Mesodermal cell (in vitro differentiated cells): ENCODE results near the gene SMG6.
"Not testable (repeated sequence)": the region's sequence is repeated elsewhere in the genome, so short reads cannot be mapped to it uniquely, and the experiment has no call there.

Source experiments
- H3K27ac ChIP-seq: 2 replicates; pipeline ENCODE4 v1.7.0; 2013; ENCODE audit warnings: mild to moderate bottlenecking, low read depth, low read length, moderate library complexity; ENCODE audit not compliant: severe bottlenecking
- H3K36me3 ChIP-seq: 2 replicates; pipeline ENCODE4 v1.7.1; 2013; ENCODE audit warnings: mild to moderate bottlenecking, low read length, moderate library complexity; ENCODE audit not compliant: control insufficient read depth, insufficient read depth
- H3K4me1 ChIP-seq: one replicate; pipeline ENCODE4 v1.7.1; 2013; ENCODE audit warnings: mild to moderate bottlenecking, low read length; ENCODE audit not compliant: insufficient read depth, control insufficient read depth, poor library complexity, severe bottlenecking
- H3K4me3 ChIP-seq: 2 replicates; pipeline ENCODE4 v1.7.0; 2013; ENCODE audit warnings: low read length, control low read depth, mild to moderate bottlenecking; ENCODE audit not compliant: insufficient read depth, poor library complexity, severe bottlenecking; ENCODE audit errors: extremely low read depth
- H3K9me3 ChIP-seq: 2 replicates; pipeline ENCODE4 v1.7.1; 2013; ENCODE audit warnings: mild to moderate bottlenecking, low read length, moderate library complexity; ENCODE audit not compliant: control insufficient read depth
- WGBS, 2 experiments: methylation state at CpG; one replicate each; pipeline ENCODE4 v1.1.5; 2013; ENCODE audit warnings: missing lambda C conversion rate in 2 of 2; ENCODE audit not compliant: insufficient coverage in 2 of 2; 5-methylcytosine and 5-hydroxymethylcytosine counted together

The SMG6 gene

DNA sequence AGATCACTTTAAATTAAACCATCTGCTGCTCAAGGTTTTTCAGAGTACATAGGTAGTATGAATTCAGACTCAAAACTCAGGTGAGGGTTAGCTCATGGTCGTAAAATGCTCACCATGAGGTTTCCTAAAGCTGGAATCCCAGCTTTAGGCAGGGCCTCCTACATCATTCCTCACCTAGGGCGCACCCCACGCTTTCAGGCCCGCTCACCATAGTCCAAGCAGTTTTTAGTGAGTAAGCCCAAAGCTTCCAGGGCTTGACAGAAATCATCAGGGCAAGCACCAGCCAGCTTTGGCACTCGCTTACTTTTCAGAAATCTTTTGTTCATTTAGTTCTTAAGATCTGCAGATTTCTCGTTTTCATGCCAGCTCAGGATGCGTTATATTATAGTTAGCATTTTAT lies 158.9 kb downstream of the SMG6 start:
- Histone ChIP-seq H3K9me3 (no peaks in the 10 kb centered on the region), H3K27ac (no peak overlapping the region), H3K4me1 (no peaks in the 10 kb centered on the region), H3K4me3 (no peak overlapping the region), H3K36me3 (peaks cover 43% of the 10 kb centered on the region)
- 100% methylated on average over 3 to 4 of the region's 7 CpGs for WGBS, 2 experiments

DNA sequence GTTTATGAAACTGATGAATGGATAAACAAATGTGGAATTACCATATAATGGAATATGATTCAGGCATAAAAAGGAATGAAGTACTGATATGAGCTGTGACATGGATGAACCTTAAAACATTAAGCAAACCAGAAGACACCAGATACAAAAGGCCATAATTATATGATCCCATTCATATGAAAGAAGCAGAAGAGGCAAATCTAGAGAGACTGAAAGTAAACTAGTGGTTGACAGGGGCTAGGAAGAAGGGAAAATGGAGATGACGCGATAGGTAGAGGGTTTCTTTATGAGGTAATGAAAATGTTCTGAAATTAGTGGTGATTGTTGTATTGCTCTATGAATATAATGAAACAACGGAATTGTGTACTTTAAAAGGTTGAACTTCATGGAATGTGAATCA lies 160.3 kb downstream of the SMG6 start:
- whole genome bisulfite sequencing, 2 experiments = 93 to 100% methylated on average over 2 of the region's 3 CpGs
- no peak overlapping the region for H3K4me3 ChIP-seq
- peaks cover 9% of the 10 kb centered on the region for H3K4me1 ChIP-seq
- H3K27ac ChIP-seq = no peak overlapping the region
- peaks cover 30% of the 10 kb centered on the region for H3K36me3 ChIP-seq
- H3K9me3 ChIP-seq = no peaks in the 10 kb centered on the region

DNA sequence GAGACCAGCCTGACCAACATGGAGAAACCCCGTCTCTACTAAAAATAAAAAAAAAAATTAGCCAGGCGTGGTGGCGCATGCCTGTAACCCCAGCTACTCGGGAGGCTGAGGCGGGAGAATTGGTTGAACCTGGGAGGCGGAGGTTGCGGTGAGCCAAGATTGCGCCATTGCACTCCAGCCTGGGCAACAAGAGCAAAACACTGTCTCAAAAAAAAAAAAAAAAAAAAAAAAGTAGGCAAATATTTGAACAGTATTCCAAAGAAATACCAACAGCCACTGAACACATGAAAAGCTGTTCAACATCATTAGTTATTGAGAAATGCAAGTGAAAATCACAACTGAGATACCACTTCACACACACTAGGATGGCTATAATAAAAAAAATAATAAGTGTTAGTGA lies 160.9 kb downstream of the SMG6 start:
- Histone ChIP-seq H3K36me3 (peaks cover 25% of the 10 kb centered on the region), H3K4me1 (peaks cover 15% of the 10 kb centered on the region)
- WGBS, 2 experiments = 97 to 98% methylated on average over 5 of the region's 8 CpGs
- H3K9me3 ChIP-seq, H3K4me3 ChIP-seq, H3K27ac ChIP-seq: not testable (repeated sequence)

DNA sequence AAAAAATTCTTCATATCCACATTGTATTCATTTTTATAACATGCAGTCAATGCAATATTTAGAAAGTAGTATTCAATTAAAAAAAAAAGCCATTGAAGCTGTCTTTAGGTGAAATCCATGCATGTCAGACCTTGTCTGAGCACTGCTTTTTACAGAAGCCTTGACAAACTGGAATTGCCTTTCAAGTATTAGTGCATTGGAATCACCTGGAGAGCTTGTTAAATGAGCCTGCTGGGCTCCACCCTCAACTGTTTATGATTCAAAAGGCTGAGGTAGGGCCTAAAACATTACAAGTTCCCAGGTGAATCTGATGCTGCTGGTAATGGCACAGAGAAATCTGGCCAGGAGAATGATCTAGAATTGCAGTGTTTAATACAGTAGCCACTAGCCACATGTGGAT lies 162.9 kb downstream of the SMG6 start:
- Histone ChIP-seq H3K36me3 (peaks cover 15% of the 10 kb centered on the region), H3K4me1 (peaks cover 27% of the 10 kb centered on the region), H3K9me3 (no peaks in the 10 kb centered on the region), H3K4me3 (no peak overlapping the region), H3K27ac (no peak overlapping the region)

DNA sequence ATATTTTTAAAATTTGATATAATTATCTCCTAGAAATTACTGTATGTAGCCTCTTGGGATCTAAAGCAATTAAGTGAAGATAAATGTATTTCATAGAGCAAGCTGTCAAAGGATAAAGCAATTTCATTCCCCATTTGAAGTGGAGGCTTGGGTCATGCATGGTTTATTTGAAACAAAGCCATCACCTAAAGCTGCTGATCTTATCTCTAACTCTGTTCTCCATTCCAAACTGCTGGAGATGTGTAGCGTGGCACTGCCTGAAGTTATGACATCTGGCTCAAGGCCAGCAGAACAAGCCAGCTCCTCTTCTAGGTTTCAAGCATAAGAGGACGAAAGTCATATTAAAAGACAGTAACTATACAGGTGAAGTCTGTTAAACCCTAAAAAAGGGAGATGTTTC lies 164.8 kb downstream of the SMG6 start:
- Histone ChIP-seq H3K4me3 (no peak overlapping the region), H3K27ac (peak overlapping the region; percentile 81), H3K9me3 (no peaks in the 10 kb centered on the region), H3K36me3 (peaks cover 5% of the 10 kb centered on the region), H3K4me1 (peaks cover 27% of the 10 kb centered on the region)
- 93 to 100% methylated on average over 2 of the region's 2 CpGs for whole genome bisulfite sequencing, 2 experiments

DNA sequence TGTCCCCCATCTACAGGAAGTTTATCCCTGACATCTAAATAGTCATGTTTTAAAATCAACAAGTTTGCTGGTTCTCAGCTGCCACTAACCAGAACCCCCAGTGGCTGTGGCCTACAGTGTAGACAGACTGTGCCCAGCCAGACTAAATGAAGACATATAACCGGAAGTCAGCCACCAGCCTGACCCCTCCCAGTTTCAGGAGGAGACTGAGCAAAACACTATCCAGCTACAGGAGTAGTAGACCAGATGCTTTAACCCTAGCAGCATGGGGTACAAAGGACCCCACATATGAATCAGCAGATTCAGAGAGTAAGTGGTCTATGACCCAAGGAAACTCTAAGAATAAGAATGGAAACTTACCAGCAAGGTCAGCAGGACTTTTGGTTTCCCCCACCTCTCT lies 165.3 kb downstream of the SMG6 start:
- no peaks in the 10 kb centered on the region for H3K9me3 ChIP-seq
- peaks cover 27% of the 10 kb centered on the region for H3K4me1 ChIP-seq
- H3K36me3 ChIP-seq = peaks cover 9% of the 10 kb centered on the region
- WGBS, 2 experiments = 67 to 100% methylated on average over 1 of the region's 1 CpG
- H3K27ac ChIP-seq = peak overlapping the region; percentile 81
- H3K4me3 ChIP-seq = no peak overlapping the region

DNA sequence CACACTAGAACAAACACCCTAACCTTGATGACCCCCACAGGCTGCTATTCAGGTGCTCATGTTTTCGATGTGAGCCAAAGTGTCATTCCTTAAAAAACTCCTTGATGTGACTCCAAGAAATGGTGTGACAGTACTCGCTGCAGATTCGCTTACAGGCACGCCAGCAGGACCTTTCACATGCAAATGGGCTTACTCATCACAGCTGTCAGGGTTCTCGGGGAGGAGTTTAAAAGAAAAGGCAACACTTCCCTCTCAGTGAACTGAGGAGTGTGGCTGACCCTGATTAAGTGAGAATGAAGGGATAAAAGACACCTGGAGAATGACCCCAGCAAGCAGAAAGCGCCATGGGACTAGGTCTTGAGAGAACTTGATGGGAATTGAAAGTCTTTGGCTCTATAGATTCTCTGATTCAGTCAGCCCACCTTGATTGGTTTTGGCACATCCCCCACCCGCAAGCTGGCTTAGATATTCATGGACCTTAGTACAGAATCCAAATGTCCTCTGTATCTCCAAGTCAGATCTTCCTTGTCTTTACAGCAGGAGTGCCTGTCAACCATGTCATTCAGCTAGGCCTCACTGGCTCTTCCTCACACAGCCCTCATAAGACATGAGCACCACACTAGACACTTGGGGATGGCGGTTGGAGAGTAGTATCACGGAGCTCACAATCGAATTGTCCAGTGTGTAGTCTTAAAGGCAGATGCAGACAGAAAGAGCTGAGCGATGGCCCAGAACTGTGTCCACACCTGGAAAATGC lies 166.1 kb downstream of the SMG6 start:
- Histone ChIP-seq H3K9me3 (no peaks in the 10 kb centered on the region), H3K27ac (peak overlapping the region; percentile 81), H3K4me3 (no peak overlapping the region), H3K4me1 (peaks cover 27% of the 10 kb centered on the region), H3K36me3 (peaks cover 15% of the 10 kb centered on the region)
- 21% methylated on average over 6 to 7 of the region's 11 CpGs for WGBS, 2 experiments

DNA sequence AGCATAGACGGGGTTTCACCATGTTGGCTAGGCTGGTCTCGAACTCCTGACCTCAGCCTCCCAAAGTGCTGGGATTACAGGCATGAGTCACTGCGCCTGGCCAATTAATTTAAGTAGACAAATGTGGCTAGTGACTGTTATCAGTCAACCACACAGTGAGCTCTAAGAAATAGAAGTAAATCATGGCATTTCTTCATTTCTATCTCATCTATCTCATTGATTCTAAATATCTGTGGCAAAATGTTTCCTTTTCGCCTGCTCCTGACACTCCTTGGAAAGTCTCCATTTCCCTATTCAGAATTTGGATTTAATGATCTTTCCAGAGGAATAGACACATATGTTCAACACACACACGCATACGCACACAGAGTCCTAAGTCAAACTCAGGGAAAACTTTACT lies 167.3 kb downstream of the SMG6 start:
- H3K9me3 ChIP-seq = no peaks in the 10 kb centered on the region
- WGBS, 2 experiments = 97 to 100% methylated on average over 6 of the region's 6 CpGs
- H3K27ac ChIP-seq = no peak overlapping the region
- no peak overlapping the region for H3K4me3 ChIP-seq
- peaks cover 27% of the 10 kb centered on the region for H3K4me1 ChIP-seq
- peaks cover 16% of the 10 kb centered on the region for H3K36me3 ChIP-seq

DNA sequence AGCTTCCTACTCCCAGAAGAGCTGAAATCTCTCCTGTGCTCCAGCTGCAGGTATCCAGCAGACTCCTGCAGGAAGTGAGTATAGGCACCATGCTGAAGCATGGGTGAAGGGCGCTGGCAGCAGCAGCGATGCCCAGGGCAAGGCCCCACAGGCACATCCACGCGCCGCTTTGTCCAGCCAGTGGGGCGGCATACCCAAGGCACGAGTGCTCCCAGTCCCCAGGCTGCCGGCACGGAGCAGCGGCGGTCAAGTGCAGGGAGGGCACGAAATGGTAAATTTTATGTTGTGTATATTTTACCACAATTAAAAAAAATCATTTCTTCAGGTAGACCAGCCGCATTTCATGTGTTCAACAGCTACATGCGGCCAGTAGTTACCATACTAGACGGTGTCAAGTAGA lies 175.6 kb downstream of the SMG6 start:
- H3K4me1 ChIP-seq = peaks cover 27% of the 10 kb centered on the region

DNA sequence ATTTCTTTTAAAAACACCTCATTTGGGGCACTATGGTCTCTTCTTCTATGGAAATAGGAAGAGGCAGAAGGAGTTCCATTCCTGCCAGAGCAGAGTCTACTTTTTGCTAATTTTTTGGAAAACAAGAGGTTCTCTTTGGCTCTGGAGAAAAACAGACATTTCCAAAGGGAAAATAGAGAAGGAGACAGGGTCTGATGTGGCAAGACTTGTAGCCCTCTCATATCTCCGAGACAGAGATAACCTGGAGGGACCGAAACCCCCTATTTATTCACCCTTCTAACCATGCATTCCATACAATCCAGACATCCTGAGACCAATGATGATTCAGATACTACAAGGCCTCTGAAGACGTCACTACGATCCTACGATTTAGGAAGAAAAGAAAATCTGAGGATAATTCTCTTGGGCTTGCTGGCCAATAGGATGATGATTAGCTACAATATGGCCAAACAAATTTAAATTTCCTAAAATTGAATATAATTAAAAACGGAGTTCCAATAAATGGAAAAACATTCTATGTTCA lies 178.5 kb downstream of the SMG6 start:
- Histone ChIP-seq H3K27ac (peak overlapping the region; percentile 71), H3K4me3 (no peak overlapping the region), H3K4me1 (peaks cover 37% of the 10 kb centered on the region), H3K36me3 (peaks cover 19% of the 10 kb centered on the region), H3K9me3 (no peaks in the 10 kb centered on the region)
- WGBS, 2 experiments = 94% methylated on average over 5 of the region's 6 CpGs; no CpG with 5 or more reads in 1 of the 2 experiments

More for the DNA sequence above, 175.6 kb downstream of the SMG6 start:
- no peak overlapping the region for H3K4me3 ChIP-seq
- no peak overlapping the region for H3K27ac ChIP-seq
- WGBS, 2 experiments = 89 to 97% methylated on average over 8 to 10 of the region's 15 CpGs
- peaks cover 18% of the 10 kb centered on the region for H3K36me3 ChIP-seq
- H3K9me3 ChIP-seq = no peaks in the 10 kb centered on the region

DNA sequence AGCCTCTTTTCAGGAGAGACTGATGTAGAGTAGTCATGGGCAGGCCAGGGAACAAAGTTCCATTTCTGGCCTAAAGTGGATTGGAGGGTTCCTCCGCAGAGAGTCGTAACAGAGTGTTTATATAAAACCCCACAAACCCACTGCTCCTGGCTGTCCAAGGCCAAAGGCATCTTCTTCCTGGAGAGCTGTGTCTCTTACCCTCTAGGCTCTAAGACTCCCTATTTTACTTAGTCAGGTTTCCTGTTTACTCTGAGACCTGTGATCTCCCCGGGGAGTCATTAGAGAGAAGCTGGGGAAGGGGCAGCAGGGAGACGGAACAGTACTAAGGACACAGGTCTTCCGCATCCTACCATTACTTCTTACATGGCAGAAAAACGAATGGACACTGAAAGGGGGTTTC lies 179.2 kb downstream of the SMG6 start:
- no peaks in the 10 kb centered on the region for H3K9me3 ChIP-seq
- peaks cover 24% of the 10 kb centered on the region for H3K36me3 ChIP-seq
- peak overlapping the region; percentile 71 for H3K27ac ChIP-seq
- peaks cover 37% of the 10 kb centered on the region for H3K4me1 ChIP-seq
- 67 to 76% methylated on average over 3 to 4 of the region's 6 CpGs for WGBS, 2 experiments
- no peak overlapping the region for H3K4me3 ChIP-seq
